ENCODE results near the gene AK1.
"Not testable (repeated sequence)": the region's sequence is repeated elsewhere in the genome, so short reads cannot be mapped to it uniquely, and the experiment has no call there.

Gene AK1

DNA sequence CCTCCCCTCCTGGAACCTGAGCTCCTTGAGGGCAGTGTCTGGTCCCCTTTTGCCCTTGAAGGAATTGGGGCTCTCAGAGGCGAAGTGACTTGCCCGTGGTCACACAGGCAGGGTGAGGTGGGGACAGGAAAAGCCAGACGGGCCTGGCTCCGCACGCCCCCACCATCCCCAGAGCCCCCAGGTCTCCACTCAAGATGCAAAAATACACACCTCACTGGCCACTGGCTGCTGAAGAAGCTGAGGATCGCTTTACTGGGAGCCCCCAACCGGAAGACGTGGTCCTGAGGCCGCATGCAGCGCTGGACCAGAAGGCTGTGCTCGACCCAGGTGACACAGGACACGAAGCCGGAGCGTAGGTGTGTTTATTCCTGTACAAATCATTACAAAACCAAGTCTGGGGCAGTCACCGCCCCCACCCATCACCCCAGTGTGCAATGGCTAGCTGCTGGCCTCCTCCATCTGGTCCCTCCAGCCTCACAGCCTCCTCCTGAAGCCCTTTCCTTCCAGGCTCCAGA is 7.6 kb upstream of the AK1 start:
- in situ Hi-C loops (cut with HindIII; ENCODE audit: low sequenced_read_pairs): no loop called here

DNA sequence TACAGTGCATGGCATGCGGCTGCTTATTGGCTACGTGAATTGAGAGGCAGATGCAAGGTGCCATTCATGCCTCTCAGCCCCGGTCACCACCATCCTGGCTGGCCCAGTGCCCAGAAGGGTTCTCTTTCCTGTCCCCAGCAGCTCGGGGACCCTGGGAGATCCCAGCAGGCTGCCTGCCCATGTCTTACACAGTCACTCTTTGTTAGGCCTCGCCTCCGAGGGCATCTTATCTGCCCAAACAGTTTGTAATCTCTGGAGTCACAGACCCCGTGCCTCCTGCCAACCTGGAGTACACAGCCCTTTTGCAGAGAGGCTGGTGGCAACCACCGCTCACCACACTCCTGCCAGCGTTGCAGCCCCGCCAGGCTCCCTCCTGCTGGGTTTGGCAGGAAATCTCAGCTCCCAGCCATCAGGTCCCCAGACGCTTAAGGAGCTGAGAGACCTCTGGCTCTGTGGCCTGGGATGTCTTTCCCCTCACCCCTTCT is 7.0 kb upstream of the AK1 start:
- in situ Hi-C loops (cut with HindIII; ENCODE audit: low sequenced_read_pairs): no loop called here

DNA sequence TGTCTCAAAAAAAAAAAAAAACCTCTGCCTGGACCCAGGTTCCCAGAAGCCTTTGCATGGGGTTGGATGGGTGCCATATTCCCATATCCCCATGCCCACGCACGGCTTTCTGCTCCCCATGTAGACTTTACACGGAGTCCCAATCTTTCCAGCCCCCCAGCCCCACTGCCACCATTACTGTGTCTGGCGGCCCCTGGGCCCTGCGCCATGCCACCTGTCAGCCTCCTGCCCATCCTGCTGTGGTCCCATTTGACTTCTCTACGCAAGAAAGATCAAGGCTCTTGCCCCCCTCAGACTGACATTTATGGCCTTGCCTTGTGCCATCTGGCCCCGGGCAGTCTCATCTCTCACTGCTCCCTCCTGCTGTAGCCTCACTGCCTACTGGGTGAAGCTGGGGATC is 6.5 kb upstream of the AK1 start:
- in situ Hi-C loops (cut with HindIII; ENCODE audit: low sequenced_read_pairs): no loop called here

DNA sequence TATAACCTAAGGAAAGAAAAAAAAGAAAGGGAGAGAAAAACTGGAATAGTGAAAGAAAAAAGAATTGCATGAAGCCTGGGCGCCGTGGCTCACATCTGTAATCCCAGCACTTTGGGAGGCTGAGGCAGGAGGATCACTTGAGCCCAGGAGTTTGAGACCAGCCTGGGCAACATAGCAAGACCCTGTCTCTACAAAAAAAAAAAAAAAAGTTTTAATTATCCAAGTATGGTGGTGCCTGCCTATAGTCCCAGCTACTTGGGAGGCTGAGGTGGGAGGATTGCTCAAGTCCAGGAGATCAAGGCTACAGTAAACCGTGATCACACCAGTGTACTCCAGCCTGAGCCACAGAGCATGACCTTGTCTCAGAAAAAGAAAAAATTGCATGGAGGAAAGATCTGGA is 4.2 kb upstream of the AK1 start:
- in situ Hi-C loops (cut with HindIII; ENCODE audit: low sequenced_read_pairs): not testable (repeated sequence)

DNA sequence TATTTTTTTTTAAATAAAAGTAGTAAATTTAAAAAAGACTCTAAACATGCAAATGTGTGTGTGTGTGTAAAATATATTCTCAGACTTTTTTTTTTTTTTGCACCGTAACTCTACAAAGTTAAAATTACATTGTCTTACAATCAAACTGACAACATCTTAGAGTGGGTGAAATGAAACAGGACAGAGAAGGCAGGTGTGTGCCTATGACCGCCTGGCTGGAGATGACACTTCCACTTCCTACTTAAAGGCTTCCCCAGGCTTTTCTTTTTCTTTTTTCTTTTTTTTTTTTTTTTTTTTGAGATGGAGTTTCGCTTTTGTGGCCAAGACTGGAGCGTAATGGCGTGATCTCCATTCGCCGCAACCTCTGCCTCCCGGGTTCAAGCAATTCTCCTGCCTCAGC is 2.7 kb upstream of the AK1 start:
- in situ Hi-C loops (cut with HindIII; ENCODE audit: low sequenced_read_pairs): no loop called here

DNA sequence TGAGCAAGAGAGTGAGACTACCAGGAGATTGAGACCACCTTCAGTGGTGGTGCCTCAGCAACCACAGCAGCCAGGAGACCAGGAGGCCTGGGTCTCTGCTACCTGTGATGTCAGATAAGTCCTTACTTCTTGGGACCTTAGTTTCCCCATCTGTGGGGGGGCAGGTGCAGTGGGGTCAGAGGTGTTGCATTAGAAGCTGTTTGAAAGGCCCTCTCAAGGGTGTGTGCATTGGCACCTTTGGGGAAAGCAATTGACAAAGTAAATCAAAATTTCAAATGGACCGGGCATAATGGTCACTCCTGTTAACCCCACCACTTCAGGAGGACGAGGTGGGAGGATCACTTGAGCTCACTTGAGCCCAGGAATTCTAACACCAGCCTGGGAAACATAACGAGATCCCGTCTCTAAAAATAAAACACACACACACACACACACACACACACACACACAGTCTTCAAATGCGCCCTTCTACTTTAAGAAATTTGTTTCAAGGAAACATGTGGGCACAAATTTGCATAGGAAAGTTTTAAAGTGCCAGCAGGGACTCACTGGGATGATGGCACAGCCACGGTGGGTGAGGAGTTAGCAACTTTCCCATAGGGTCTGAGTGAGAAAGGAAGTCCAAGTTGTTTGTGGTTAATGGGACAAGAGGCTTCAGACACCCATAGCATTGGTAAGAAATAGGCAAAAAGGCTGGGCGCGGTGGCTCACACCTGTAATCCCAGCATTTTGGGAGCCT is 1.3 kb upstream of the AK1 start:
- in situ Hi-C loops (cut with HindIII; ENCODE audit: low sequenced_read_pairs): no loop called here

DNA sequence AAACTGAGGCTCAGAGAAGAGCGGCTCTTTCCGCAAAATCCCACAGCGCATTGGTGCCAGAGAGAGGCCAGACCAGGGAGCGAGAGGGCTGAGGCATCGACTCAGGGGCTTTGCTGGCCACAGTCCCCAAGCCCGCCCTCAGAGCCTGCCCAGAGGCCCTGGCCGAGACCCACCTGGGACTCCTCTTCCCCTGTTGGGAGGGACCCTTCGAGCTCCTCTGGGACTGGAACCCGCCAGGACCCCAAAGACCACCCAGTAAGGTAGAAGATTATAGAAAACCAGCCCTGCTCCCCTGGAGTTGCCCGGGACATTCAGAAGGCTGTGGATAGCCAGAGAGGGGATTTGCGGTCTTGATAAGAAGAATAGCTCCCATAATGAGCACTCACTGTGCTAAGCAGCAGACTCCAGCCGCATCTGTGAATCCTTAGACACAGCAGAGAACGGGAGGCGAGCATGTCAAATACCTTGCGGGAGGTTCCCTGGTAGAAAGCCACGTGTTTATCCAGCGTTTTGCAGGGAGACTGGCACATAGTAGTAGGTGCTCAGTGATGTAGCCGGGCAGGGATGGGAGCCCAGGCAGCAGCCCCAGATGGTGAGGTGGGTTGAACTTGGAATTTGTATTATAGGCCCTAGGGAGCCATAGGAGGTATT is 651 bp upstream of the AK1 start:
- in situ Hi-C loops (cut with HindIII; ENCODE audit: low sequenced_read_pairs): no loop called here

DNA sequence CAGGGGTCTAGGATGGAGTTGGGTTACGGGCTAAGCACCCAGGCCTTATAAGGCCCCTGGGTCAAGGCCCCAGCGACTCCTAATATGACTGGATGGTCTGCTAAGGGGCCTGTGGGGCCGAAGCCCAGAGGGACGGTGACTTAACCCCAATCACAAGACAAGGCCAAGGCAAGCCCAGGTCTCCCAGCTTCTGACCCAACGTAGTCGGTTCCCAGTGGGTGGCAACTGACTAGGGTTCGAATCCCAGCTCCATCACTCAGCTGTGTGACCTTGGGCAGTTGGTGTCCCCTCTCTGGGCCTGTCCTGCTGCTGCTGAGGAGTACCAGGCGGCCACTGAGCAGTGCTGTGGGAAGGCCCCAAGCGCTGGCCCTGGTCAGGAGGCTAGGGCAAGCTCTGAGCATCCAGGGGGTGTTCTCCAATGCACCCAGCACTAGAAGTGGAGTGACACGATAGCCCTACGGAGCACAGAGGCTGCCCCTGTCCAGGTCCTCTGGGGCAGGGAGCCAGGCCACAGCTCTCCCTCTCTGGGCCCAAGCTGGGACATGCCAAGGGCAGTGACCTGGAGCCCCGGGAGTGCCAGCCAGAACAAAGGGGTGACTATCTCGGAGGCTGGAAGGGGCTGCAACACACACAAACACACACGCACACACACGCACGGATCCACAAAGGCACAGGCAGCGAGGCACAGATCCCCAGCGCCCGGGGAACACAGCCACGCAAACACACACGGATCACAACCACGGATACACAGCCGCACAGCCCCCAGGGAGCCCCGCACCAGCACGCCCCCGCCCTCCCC is 512 bp downstream of the AK1 start:
- in situ Hi-C loops (cut with HindIII; ENCODE audit: low sequenced_read_pairs): no loop called here

DNA sequence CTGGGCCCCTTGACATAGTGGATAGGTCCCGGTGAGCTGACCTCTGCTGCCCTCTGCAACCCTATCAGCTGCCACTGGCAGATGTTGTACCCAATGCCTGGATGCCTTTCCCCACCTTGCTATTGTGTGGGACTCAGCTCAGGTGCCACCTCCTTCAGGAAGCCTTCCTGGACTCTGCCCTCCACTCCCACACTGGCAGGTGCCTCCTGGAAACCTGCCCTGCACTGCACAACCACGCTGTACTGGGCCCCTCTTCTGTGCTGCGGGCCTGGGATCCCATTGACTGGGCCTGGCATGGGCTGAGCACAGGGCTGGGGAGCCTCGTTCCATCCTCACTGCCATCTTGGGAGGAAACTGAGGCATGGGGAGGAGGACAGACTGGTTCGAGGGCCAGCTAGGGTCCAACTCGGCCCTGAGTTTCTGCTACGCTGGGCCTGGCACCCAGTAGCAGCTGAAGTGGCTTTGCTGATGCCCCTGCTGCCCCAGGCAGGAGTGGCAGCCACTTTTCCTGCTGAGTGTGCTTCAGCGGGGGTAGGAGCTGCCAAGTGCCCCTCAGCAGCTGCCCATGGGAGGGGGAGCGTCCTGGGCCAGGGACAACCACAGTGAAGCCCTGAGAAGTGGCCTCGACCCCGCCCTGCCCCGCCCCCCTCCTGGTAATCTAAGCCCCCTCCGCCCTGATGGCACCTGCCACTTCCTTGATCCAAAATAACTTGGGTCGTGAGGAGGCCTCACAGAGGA is 1.3 kb downstream of the AK1 start:
- in situ Hi-C loops (cut with HindIII; ENCODE audit: low sequenced_read_pairs): no loop called here

DNA sequence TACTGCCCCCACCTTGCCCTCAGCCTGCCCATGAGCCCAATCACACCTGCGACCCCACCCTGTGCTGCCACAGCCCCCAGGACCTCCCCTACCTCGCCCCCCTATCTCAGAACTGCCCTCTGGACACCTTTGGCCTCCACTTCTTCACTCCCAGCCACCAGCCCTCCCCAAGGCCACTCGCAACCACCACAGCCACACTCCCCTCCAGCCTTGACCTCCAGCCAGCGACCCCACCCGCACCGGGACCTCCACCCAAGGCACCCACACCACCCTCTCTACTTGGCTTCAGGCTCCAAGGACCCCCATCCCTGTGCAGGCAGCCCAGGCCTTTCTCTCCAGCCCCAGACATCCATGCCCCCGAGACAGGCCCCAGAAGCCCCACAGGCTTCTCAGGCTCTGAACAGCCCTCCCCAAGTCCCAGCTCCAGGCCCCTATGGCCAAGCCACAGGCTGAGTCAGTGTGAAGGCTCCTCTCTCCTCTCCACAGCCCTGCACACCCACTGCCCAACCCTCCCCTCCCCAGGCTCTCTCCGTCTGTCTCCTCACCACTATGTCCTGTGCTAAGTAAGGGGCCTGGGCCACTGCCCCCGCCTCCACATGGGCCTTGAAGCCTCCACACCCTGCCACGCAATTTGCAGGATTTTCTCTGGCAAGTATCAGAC is 2.0 kb downstream of the AK1 start:
- in situ Hi-C loops (cut with HindIII; ENCODE audit: low sequenced_read_pairs): no loop called here

DNA sequence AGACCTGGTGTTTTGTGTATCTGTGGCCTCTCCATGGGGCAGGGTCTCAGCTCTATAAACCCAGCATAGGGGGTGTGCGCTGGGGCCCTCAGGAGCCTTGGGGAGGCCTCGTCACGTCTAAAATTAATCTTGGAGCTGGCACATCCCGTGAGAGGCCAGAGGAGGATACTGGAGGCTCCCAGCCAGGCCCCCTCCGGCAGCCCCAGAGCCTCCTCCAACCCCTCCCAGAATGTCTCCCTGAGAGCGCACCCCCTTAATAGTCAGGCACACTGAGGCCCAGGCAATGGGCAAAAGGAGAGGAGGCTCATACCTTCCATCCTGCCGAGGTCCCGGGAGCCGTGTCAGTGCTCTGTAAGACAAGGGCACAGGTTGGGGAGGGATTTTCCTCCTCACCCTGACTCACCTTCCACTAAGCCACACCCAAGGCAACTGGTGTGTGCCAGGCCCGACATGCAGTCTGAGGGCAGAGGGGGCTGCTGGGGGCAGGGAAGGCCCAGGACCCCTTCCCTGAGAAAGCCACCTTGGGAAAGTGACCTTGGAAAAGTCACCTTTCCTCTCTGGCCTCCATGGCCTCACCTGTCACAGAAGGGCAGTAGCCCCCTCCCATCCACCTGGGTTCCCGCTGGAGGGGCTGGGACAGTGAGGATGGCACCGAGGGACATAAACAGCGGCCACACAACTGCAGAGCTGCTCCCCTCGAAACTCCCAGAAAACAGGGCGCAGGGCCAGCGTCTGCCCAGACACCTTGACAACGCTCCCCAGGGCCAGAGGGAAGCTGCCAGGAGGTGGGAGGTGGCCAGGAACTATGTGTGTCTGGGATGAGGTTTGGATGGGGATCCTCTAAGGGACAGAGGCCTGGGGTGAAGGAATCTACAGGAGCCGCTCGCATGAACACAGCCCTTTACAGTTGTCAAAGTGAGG is 2.9 kb downstream of the AK1 start:
- in situ Hi-C loops (cut with HindIII; ENCODE audit: low sequenced_read_pairs): loop anchor here (25.0 kb wide), 1 partner anchor 237 kb away; no protein-coding TSS in a partner anchor

DNA sequence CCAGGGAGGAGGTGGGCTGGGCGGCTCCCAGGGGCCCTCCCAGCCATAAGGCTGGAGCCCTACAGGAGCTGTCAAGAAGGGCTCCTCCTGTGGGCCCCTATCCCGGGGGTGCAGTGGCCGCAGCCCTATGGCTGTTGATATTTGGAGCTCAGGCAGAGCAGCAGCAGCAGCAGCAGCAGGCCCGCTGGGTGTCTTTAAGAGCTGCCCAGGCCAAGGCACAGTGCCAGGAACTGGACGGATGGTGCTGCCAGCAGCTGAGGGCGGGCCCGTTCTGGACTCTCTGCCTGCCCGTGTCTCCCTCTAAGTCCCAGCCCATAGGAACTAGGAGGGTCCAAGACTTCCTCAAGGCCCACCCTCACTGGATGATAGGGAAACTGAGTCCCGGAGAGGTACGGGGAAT is 3.6 kb downstream of the AK1 start:
- in situ Hi-C loops (cut with HindIII; ENCODE audit: low sequenced_read_pairs): loop anchor here (25.0 kb wide), 1 partner anchor 237 kb away; no protein-coding TSS in a partner anchor

DNA sequence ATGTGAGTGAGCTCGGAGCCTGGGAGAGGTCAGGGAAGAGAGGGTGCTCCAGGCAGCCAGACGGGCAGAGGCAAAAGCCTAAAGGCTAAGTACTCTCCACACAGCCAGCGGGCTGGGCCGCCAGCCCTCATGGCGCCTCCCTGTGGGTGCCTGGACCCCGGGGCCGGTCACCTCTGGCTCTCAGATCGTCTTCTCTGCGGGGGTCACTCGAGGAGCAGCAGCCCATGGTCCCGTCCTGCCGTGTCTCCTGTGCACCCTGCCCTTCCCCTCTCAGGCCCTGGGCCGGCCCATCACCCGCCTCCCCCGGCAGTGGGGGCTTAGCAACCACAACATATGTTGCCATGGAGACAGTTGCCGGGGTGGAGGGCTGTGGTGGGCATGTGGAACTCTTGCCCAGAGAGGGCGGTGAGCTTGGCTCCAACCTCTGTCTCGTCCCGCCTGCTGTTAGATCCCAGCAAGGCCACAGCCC is 4.2 kb downstream of the AK1 start:
- in situ Hi-C loops (cut with HindIII; ENCODE audit: low sequenced_read_pairs): loop anchor here (25.0 kb wide), 1 partner anchor 236 kb away; no protein-coding TSS in a partner anchor

DNA sequence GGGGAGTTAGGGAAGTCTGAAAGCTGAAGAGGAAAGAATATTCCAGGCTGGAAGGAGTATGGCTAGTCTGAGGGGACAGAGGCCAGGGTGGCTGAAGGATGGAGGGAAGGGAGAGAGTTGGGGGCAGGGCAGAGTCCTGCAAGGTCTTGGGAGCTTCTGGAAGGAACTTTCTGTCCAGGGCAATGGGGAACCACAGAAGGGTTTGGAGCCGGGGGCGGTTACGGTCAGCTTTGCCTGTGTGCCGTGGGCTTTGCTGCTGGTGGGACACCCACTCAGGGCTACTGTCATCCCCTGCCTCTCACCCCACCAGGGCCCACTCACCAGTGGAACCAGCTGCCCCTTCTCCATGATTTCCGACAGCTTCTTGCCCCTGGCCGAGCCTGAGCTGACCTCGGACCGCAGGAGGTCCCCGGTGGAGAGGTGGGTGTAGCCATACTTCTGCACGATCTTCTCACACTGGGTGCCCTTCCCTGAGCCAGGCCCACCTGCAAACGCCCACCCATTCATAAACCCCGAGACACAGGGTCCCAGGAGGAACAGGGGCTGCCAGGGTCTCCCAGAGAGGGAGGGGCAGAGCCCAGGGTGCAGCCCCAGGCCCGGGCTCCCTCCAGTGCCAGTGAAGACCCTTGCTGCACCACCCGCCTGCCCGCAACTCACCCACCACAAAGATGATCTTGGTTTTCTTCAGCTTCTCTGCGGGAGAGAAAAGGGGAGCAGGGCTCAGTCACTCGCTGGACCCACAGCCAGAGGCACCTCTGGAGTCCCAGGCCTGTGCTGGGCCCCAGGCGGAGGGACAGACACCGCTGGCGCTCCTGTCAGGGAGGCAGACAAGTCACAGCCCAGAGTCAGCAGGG is 4.9 kb downstream of the AK1 start:
- in situ Hi-C loops (cut with HindIII; ENCODE audit: low sequenced_read_pairs): loop anchor here (25.0 kb wide), 1 partner anchor 235 kb away; no protein-coding TSS in a partner anchor

DNA sequence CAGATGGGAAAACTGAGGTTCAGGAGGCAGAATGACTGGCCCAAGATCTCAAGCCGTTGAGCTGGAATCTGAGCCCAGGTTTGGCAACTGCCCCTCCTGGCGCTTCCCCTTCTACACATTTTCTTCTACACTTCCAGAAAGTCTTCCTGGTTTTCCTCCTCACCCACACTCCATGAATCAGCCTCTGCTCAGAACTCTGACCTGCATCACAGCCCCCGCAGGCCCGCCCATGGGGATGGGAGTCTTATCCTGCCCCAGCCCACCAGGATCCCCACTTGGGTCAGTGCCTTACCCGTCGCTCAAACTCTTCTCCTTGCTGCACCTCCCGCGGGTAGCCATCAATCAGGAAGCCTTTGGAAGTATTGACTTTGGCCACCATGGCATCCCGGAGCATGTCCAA is 5.9 kb downstream of the AK1 start:
- in situ Hi-C loops (cut with HindIII; ENCODE audit: low sequenced_read_pairs): loop anchor here (25.0 kb wide), 1 partner anchor 234 kb away; no protein-coding TSS in a partner anchor

DNA sequence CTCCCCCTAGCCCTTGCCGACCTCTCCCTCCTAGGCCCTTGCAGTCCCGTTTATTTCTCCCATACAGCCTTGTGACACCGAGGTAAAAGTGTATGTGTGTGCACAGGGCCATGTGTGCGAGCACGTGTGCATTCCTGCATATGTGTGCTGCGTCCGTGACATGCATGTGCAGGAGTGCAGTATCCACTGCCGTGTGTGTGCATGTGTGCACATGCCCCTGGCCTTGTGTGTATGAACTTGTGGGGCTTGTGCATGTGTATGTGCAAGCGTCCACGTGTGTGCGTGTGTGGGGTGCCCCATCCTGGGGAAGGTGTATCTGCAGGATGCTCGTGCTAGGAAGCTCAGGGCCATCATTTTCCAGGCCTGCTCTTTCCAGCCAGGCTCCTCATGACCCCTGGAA is 6.6 kb downstream of the AK1 start:
- in situ Hi-C loops (cut with HindIII; ENCODE audit: low sequenced_read_pairs): loop anchor here (25.0 kb wide), 1 partner anchor 234 kb away; no protein-coding TSS in a partner anchor

DNA sequence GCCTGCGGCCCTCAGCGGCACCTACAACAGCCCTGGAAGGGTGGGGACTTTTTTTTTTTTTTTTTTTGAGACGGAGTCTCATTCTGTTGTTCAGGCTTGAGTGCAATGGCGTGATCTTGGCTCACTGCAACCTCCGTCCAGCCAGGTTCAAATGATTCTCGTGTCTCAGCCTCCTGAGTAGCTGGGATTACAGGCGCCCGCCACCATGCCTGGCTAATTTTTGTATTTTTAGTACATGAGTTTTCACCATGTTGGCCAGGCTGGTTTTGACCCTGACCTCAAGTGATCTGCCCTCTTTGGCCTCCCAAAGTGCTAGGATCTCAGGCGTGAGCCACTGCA is 7.4 kb downstream of the AK1 start:
- in situ Hi-C loops (cut with HindIII; ENCODE audit: low sequenced_read_pairs): loop anchor here (25.0 kb wide), 1 partner anchor 233 kb away; no protein-coding TSS in a partner anchor
